ENCODE results near the gene KLF11. TPM values are rescaled to one million over a fixed set of nuclear protein-coding genes. Genes with fewer than 3 reads are reported as not detected.
A peak's percentile ranks its signal among the peaks of the same experiment; 100 is the strongest.

KLF11 gene
- total and polyA plus RNA-seq, 9 of the 15 experiments (the other 6 are each of a cell fraction or from before 2014, with no cell fraction given) = 2.1 to 13.4 (median 6.5) TPM

GRCh38 chr2:10097352-10098148, 54.2 kb downstream of the KLF11 start (continued):
- TF ChIP-seq RREB1 (CRISPR knock-in tag; IDR thresholded peaks at IDR 0.05) (no peak), JUND (IDR thresholded peaks at IDR 0.05; ENCODE audit: borderline replicate concordance, low read depth, low read length) (0 out of 2 replicates have a peak, but pooled peaks have one; percentile 19), JUND (tag; IDR thresholded peaks at IDR 0.05; ENCODE audit: borderline replicate concordance, low read depth, low read length) (0 out of 3 replicates have a peak, but pooled peaks have one; percentile 9), ZBTB7A (IDR thresholded peaks at IDR 0.05; ENCODE audit: borderline replicate concordance, control insufficient read depth, low read depth, low read length) (no peak), DEAF1 (CRISPR knock-in tag; IDR thresholded peaks at IDR 0.05) (peak; percentile 50), HDAC6 (IDR thresholded peaks at IDR 0.05; ENCODE audit: low read depth, low read length) (no peak), CREB3L1 (IDR thresholded peaks at IDR 0.05; ENCODE audit: borderline replicate concordance, low read depth) (peak; percentile 28; the same call in 1 of the 2 replicates), ARID3B (CRISPR knock-in tag; IDR thresholded peaks at IDR 0.05; ENCODE audit: borderline replicate concordance) (no peak), ID3 (CRISPR knock-in tag; IDR thresholded peaks at IDR 0.05) (no peak), ID3 (tag; IDR thresholded peaks at IDR 0.05) (0 out of 2 replicates have a peak, but pooled peaks have one; percentile 26), KAT8 (IDR thresholded peaks at IDR 0.05; ENCODE audit: low read depth) (no peak)
